Measurements from ENCODE around the gene NME4. TPM values are rescaled to one million over a fixed set of nuclear protein-coding genes. Genes with fewer than 3 reads are reported as not detected.

The NME4 gene
- polyA plus RNA-seq, 1 of the 3 experiments (the other 2 are of a cell fraction) = 509 TPM

- TF ChIP-seq TAF1 (IDR thresholded peaks at IDR 0.05; ENCODE audit: borderline replicate concordance, low read depth, low read length) (peak; percentile 47; the same call in 1 of the 2 replicates), GABPA (IDR thresholded peaks at IDR 0.05; ENCODE audit: low read depth) (no peak), TEAD4 (IDR thresholded peaks at IDR 0.05; ENCODE audit: borderline replicate concordance, insufficient read depth) (0 out of 2 replicates have a peak, but pooled peaks have one; percentile 8), SIN3A (IDR thresholded peaks at IDR 0.05; ENCODE audit: borderline replicate concordance, low read depth, low read length) (peak; percentile 66; the same call in 1 of the 2 replicates), ELF1 (IDR thresholded peaks at IDR 0.05) (0 out of 2 replicates have a peak, but pooled peaks have one; percentile 26), FOSL2 (IDR thresholded peaks at IDR 0.05; ENCODE audit: borderline replicate concordance, low read depth) (no peak), EZH2phosphoT487 (IDR thresholded peaks at IDR 0.05; ENCODE audit: borderline replicate concordance, low read depth) (no peak), TCF12 (IDR thresholded peaks at IDR 0.05) (no peak), PBX3 (IDR thresholded peaks at IDR 0.05) (peak; percentile 16), CTCF (IDR thresholded peaks at IDR 0.05) (peak; percentile 68)
- TF ChIP-seq, protein P1, sequence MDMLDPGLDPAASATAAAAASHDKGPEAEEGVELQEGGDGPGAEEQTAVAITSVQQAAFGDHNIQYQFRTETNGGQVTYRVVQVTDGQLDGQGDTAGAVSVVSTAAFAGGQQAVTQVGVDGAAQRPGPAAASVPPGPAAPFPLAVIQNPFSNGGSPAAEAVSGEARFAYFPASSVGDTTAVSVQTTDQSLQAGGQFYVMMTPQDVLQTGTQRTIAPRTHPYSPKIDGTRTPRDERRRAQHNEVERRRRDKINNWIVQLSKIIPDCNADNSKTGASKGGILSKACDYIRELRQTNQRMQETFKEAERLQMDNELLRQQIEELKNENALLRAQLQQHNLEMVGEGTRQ (IDR thresholded peaks at IDR 0.05; ENCODE audit: borderline replicate concordance, low read depth, low read length) = no peak
These were observed 4.7 kb downstream of the NME4 start, which contains the start of gene DECR2 (continued) for GRCh38 chr16:401468-402348.

- H3K4me1 ChIP-seq (ENCODE audit: control insufficient read depth in 1 of 2, insufficient read depth in 2 of 2, low read depth in 1 of 2, low read length in 1 of 2) = peaks cover 0 to 6% of the 10 kb centered on the region in 2 experiments; a peak in 1 of 4 replicates
These were observed 8.0 kb downstream of the NME4 start for GRCh38 chr16:404971-405486.

More at GRCh38 chr16:404971-405486, 8.0 kb downstream of the NME4 start:
- TF ChIP-seq GABPA (IDR thresholded peaks at IDR 0.05; ENCODE audit: low read depth) (no peak), FOXM1 (IDR thresholded peaks at IDR 0.05; ENCODE audit: low read depth) (no peak), SIN3A (IDR thresholded peaks at IDR 0.05; ENCODE audit: borderline replicate concordance, low read depth, low read length) (no peak), NFIC (IDR thresholded peaks at IDR 0.05; ENCODE audit: borderline replicate concordance) (no peak), EP300 (IDR thresholded peaks at IDR 0.05; ENCODE audit: borderline replicate concordance in 1 of 2, low read depth in 1 of 2, low read length in 1 of 2) (no peak), GATA2 (CRISPR knock-in tag; IDR thresholded peaks at IDR 0.05) (no peak), RCOR1 (IDR thresholded peaks at IDR 0.05; ENCODE audit: low read length) (no peak), ZBTB33 (IDR thresholded peaks at IDR 0.05; ENCODE audit: borderline replicate concordance, low read depth) (no peak), CHD2 (IDR thresholded peaks at IDR 0.05; ENCODE audit: low read length, partially characterized antibody) (no peak), CTCF (IDR thresholded peaks at IDR 0.05) (no peak), TCF12 (IDR thresholded peaks at IDR 0.05) (no peak), MXI1 (IDR thresholded peaks at IDR 0.05; ENCODE audit: low read depth, low read length) (no peak)
- H3F3A ChIP-seq (replicated peaks; ENCODE audit: insufficient read depth) = peaks cover 21% of the 10 kb centered on the region
- no peaks in the 10 kb centered on the region for H3K9me3 ChIP-seq
- peaks cover 14% of the 10 kb centered on the region for H3K79me2 ChIP-seq (ENCODE audit: insufficient read depth)
- WGBS (ENCODE audit: low lambda C conversion rate) = 94% methylated on average over 9 of the region's 12 CpGs
- ChIA-PET POLR2A (no interaction called here), CTCF (interaction anchor here (0.6 to 1.2 kb wide), 2 partner anchors 19 kb away, joined by 3 read pairs; no protein-coding TSS in a partner anchor)
- DNase-seq = no peak
- no peak overlapping the region for H3K4me2 ChIP-seq
- no peak overlapping the region for H2AFZ ChIP-seq (ENCODE audit: low read depth)
- H3K9me2 ChIP-seq = no peaks in the 10 kb centered on the region
- H3K4me3 ChIP-seq (ENCODE audit: low read depth in 2 of 2, low read length in 1 of 2) = no peak overlapping the region
- H4K20me1 ChIP-seq (ENCODE audit: insufficient read depth) = no peaks in the 10 kb centered on the region
- peaks cover 0 to 4% of the 10 kb centered on the region in 2 experiments for H3K36me3 ChIP-seq (replicated peaks in 1 of 2; ENCODE audit: control insufficient read depth in 1 of 2, insufficient read depth in 2 of 2, low read length in 1 of 2)
- no peaks in the 10 kb centered on the region for H3K27me3 ChIP-seq (ENCODE audit: insufficient read depth)
- no peak overlapping the region for H3K9ac ChIP-seq
- H3K27ac ChIP-seq (ENCODE audit: low read depth in 2 of 2, low read length in 1 of 2) = no peak overlapping the region
